Fibroblast of lung (primary cell): ENCODE results near the gene KBTBD13.

Experiments
- CTCF ChIP-seq, 2 donors: IDR thresholded peaks in 1 of 2; conservative IDR thresholded peaks in 1 of 2; 1 replicate in 1 of 2; 2 replicates in 1 of 2; pipeline ENCODE4 v1.5.1; 2011 to 2012; ENCODE audit warnings: low read length in 2 of 2, control low read depth in 1 of 2, inconsistent platforms in 1 of 2, low read depth in 1 of 2, mild to moderate bottlenecking in 1 of 2
- EZH2 ChIP-seq: IDR thresholded peaks from 2 replicates; pipeline ENCODE4 v1.5.1; 2012; ENCODE audit warnings: low read length, control low read depth, mild to moderate bottlenecking; ENCODE audit errors: missing control alignments

GRCh38 chr15:65083262-65083701, 6.7 kb downstream of the KBTBD13 start:
- TF ChIP-seq CTCF (conservative IDR thresholded peaks at IDR 0.05 in 1 of 2, IDR thresholded peaks at IDR 0.05 in 1 of 2; ENCODE audit: low read depth in 1 of 2, low read length in 2 of 2) (peak; percentile 63 to 77), EZH2 (no peak)
